K562 (cell line): Measurements from ENCODE around the gene ARL8A. TPM values are rescaled to one million over a fixed set of nuclear protein-coding genes. Genes with fewer than 3 reads are reported as not detected.

Experiments
- AFF4 ChIP-seq: sonication (generic); formaldehyde crosslinking; IDR thresholded peaks from 2 replicates; pipeline ENCODE4 v1.8.0; 2023; ENCODE audit warnings: mild to moderate bottlenecking, missing genetic modification reagents
- HNRNPL ChIP-seq: fragments of 200-400 bp; formaldehyde crosslinking; IDR thresholded peaks from 2 replicates; pipeline ENCODE4 v1.6.1; 2017; ENCODE audit warnings: low read depth, mild to moderate bottlenecking, low read length
- KLF6 ChIP-seq: fragments of 250-450 bp; sonication (Bioruptor Pico); IDR thresholded peaks from 2 replicates; pipeline ENCODE4 v1.4.0; 2020; ENCODE audit warnings: mild to moderate bottlenecking, moderate library complexity, borderline replicate concordance
- MGA ChIP-seq: fragments of 450-650 bp; IDR thresholded peaks from 2 replicates; pipeline ENCODE4 v1.6.1; 2016; ENCODE audit warnings: mild to moderate bottlenecking, moderate library complexity
- MTA2 ChIP-seq: fragments of 450-650 bp; IDR thresholded peaks from 2 replicates; pipeline ENCODE4 v1.6.1; 2016; ENCODE audit warnings: low read depth
- MYNN ChIP-seq, 2 experiments: sonication (generic); formaldehyde crosslinking in 1 of 2; IDR thresholded peaks; 2 replicates each; pipeline versions ENCODE4 v1.5.0 to v1.6.1; 2016 to 2020; ENCODE audit warnings: antibody characterized with exemption in 1 of 2, missing genetic modification reagents in 1 of 2
- PHF21A ChIP-seq: fragments of 450-650 bp; IDR thresholded peaks from 2 replicates; pipeline ENCODE4 v1.6.1; 2017; ENCODE audit warnings: low read depth, borderline replicate concordance
- POLR2AphosphoS2 ChIP-seq: IDR thresholded peaks from 2 replicates; pipeline ENCODE4 v1.6.1; 2012; ENCODE audit warnings: low read length, improper control_type of control experiment
- THRAP3 ChIP-seq: fragments of 450-650 bp; IDR thresholded peaks from 2 replicates; pipeline ENCODE4 v1.6.1; 2016; ENCODE audit warnings: mild to moderate bottlenecking, inconsistent platforms, borderline replicate concordance
- ZBTB26 ChIP-seq: fragments of 450-650 bp; formaldehyde crosslinking; IDR thresholded peaks from 2 replicates; pipeline ENCODE4 v1.4.0; 2022; ENCODE audit warnings: missing genetic modification characterization
- polyA plus RNA-seq, 8 experiments: library from polyadenylated mRNA; depleted of rRNA in 4 of 8; stranded (reverse) in 5 of 8; unstranded in 3 of 8; fragments of >200 nt; fragmentation: Nextera tagmentation in 2 of 8; fragmentation: Illumina TruSeq in 1 of 8; extraction: Ambion mirVana in 2 of 8; extraction: Trizol in 1 of 8; gene quantifications; 2 replicates each; pipeline versions ENCODE4 v1.2.1 to v1.2.3, GENCODE V29; 2011 to 2014; ENCODE audit warnings: inconsistent platforms in 1 of 8, missing spikeins in 1 of 8
- total RNA-seq, 7 experiments: library from RNA; depleted of rRNA in 6 of 7; stranded (reverse); fragments of >200 nt in 6 of 7; fragmentation: Illumina TruSeq in 2 of 7; extraction: Trizol in 2 of 7; gene quantifications; 2 replicates each; pipeline versions ENCODE4 v1.2.1 to v1.2.3, GENCODE V29; 2011 to 2021; ENCODE audit warnings: low replicate concordance in 1 of 7

Gene ARL8A
- total and polyA plus RNA-seq, 9 of the 15 experiments (the other 6 are each of a cell fraction or from before 2014, with no cell fraction given), result 0.17 to 27.3 (median 15.6) TPM

- TF ChIP-seq MGA (no peak), THRAP3 (no peak), PHF21A (no peak), POLR2AphosphoS2 (no peak), MYNN (IDR thresholded peaks at IDR 0.05) (peak; percentile 53), MYNN (CRISPR knock-in tag; IDR thresholded peaks at IDR 0.05) (no peak), AFF4 (CRISPR knock-in tag) (no peak), MTA2 (peak; percentile 32; the same call in 1 of the 2 replicates), KLF6 (no peak), HNRNPL (no peak), ZBTB26 (CRISPR knock-in tag) (no peak)
These were observed 21.7 kb upstream of the ARL8A start (continued) for GRCh38 chr1:202165942-202166843.
